Progenitor cell of endocrine pancreas (in vitro differentiated cells): ENCODE data around the gene KCNQ1OT1. TPM values are rescaled to one million over a fixed set of nuclear protein-coding genes. Genes with fewer than 3 reads are reported as not detected.

Source experiments
- DNase-seq: peaks from one replicate; pipeline ENCODE4 v3.0.0; 2021; ENCODE audit warnings: low spot score; ENCODE audit not compliant: unreplicated experiment
- H3K27ac Mint-ChIP-seq: 2 replicates; pipeline ENCODE4 v1.8.0; 2021; ENCODE audit warnings: mild to moderate bottlenecking, moderate library complexity, mixed read lengths
- H3K27me3 Mint-ChIP-seq: 2 replicates; pipeline ENCODE4 v1.8.0; 2021; ENCODE audit warnings: mixed read lengths
- H3K36me3 Mint-ChIP-seq: 2 replicates; pipeline ENCODE4 v1.8.0; 2022; ENCODE audit warnings: mixed read lengths; ENCODE audit not compliant: insufficient read depth
- H3K4me1 Mint-ChIP-seq: 2 replicates; pipeline ENCODE4 v1.8.0; 2021; ENCODE audit warnings: low read depth, mixed read lengths
- H3K4me3 Mint-ChIP-seq: 2 replicates; pipeline ENCODE4 v1.8.0; 2021; ENCODE audit warnings: low read depth, mild to moderate bottlenecking, moderate library complexity, mixed read lengths
- H3K9me3 Mint-ChIP-seq: 2 replicates; pipeline ENCODE4 v1.8.0; 2021; ENCODE audit warnings: low read depth, mixed read lengths
- CTCF ChIP-seq: fragments of 200-600 bp; sonication (generic); IDR thresholded peaks from one replicate; pipeline ENCODE4 v1.5.0; 2021; ENCODE audit warnings: antibody characterized with exemption, mild to moderate bottlenecking; ENCODE audit not compliant: unreplicated experiment
- total RNA-seq: library from RNA; stranded (reverse); gene quantifications from 2 replicates; pipeline ENCODE4 v1.2.1, GENCODE V29; 2021

KCNQ1OT1 gene
- total RNA-seq, 1 donor from 2014 or later, result 18.0 TPM

GRCh38 chr11:2567026-2567671 is 132.6 kb downstream of the KCNQ1OT1 start:
- Mint-ChIP-seq H3K27me3 (peaks cover 24% of the 10 kb centered on the region), H3K36me3 (no peaks in the 10 kb centered on the region), H3K9me3 (no peaks in the 10 kb centered on the region), H3K4me1 (peaks cover 18% of the 10 kb centered on the region), H3K27ac (peak overlapping the region; percentile 56), H3K4me3 (no peak overlapping the region)
- TF ChIP-seq CTCF, result no peak
- DNase-seq, result no peak

GRCh38 chr11:2566223-2567025 is 133.4 kb downstream of the KCNQ1OT1 start:
- DNase-seq, result no peak
- H3K4me1 Mint-ChIP-seq, result peaks cover 18% of the 10 kb centered on the region

GRCh38 chr11:2565447-2566222 is 134.2 kb downstream of the KCNQ1OT1 start:
- H3K4me1 Mint-ChIP-seq, result peaks cover 18% of the 10 kb centered on the region
- H3K27me3 Mint-ChIP-seq, result peaks cover 24% of the 10 kb centered on the region
- H3K9me3 Mint-ChIP-seq, result no peaks in the 10 kb centered on the region
- TF ChIP-seq CTCF, result no peak
- no peaks in the 10 kb centered on the region for H3K36me3 Mint-ChIP-seq
- no peak overlapping the region for H3K27ac Mint-ChIP-seq
- no peak overlapping the region for H3K4me3 Mint-ChIP-seq
- no peak for DNase-seq

More at GRCh38 chr11:2566223-2567025, 133.4 kb downstream of the KCNQ1OT1 start:
- H3K27me3 Mint-ChIP-seq, result peaks cover 24% of the 10 kb centered on the region
- H3K27ac Mint-ChIP-seq, result peak overlapping the region; percentile 81
- no peak for TF ChIP-seq CTCF
- H3K36me3 Mint-ChIP-seq, result no peaks in the 10 kb centered on the region
- no peaks in the 10 kb centered on the region for H3K9me3 Mint-ChIP-seq
- H3K4me3 Mint-ChIP-seq, result no peak overlapping the region

GRCh38 chr11:2564588-2565425 is 135.0 kb downstream of the KCNQ1OT1 start:
- no peak overlapping the region for H3K27ac Mint-ChIP-seq
- peaks cover 18% of the 10 kb centered on the region for H3K4me1 Mint-ChIP-seq
- no peak overlapping the region for H3K4me3 Mint-ChIP-seq
- no peak for TF ChIP-seq CTCF
- peaks cover 24% of the 10 kb centered on the region for H3K27me3 Mint-ChIP-seq
- H3K36me3 Mint-ChIP-seq, result no peaks in the 10 kb centered on the region
- no peak for DNase-seq
- H3K9me3 Mint-ChIP-seq, result no peaks in the 10 kb centered on the region
